ENCODE measurements around the gene PPP1R12B. TPM values are rescaled to one million over a fixed set of nuclear protein-coding genes. Genes with fewer than 3 reads are reported as not detected.
"Not testable (repeated sequence)": the region's sequence is repeated elsewhere in the genome, so short reads cannot be mapped to it uniquely, and the experiment has no call there.

Gene PPP1R12B
- total RNA-seq, 1 donor from 2014 or later, result 71.7 TPM

- Histone ChIP-seq H3K27me3 (no peaks in the 10 kb centered on the region), H3K9me3 (no peaks in the 10 kb centered on the region), H3K4me1 (no peaks in the 10 kb centered on the region), H3K27ac (no peak overlapping the region), H3K4me3 (no peak overlapping the region), H3K36me3 (no peaks in the 10 kb centered on the region)
- DNase-seq (ENCODE audit: extremely low spot score in 2 of 2), result no peak
- intact Hi-C loops (cut with DNase I), result no loop called here
- TF ChIP-seq, protein P1, sequence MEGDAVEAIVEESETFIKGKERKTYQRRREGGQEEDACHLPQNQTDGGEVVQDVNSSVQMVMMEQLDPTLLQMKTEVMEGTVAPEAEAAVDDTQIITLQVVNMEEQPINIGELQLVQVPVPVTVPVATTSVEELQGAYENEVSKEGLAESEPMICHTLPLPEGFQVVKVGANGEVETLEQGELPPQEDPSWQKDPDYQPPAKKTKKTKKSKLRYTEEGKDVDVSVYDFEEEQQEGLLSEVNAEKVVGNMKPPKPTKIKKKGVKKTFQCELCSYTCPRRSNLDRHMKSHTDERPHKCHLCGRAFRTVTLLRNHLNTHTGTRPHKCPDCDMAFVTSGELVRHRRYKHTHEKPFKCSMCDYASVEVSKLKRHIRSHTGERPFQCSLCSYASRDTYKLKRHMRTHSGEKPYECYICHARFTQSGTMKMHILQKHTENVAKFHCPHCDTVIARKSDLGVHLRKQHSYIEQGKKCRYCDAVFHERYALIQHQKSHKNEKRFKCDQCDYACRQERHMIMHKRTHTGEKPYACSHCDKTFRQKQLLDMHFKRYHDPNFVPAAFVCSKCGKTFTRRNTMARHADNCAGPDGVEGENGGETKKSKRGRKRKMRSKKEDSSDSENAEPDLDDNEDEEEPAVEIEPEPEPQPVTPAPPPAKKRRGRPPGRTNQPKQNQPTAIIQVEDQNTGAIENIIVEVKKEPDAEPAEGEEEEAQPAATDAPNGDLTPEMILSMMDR (IDR thresholded peaks at IDR 0.05), result no peak
- TF ChIP-seq POLR2A (IDR thresholded peaks at IDR 0.05) (no peak), POLR2AphosphoS5 (IDR thresholded peaks at IDR 0.05; ENCODE audit: insufficient read depth in 1 of 2, low read depth in 1 of 2) (no peak)
These were observed 48.8 kb downstream of the PPP1R12B start for GRCh38 chr1:202397256-202397655.

GRCh38 chr1:202398439-202398838 lies 49.9 kb downstream of the PPP1R12B start:
- H3K27ac ChIP-seq; H3K27me3 ChIP-seq; H3K36me3 ChIP-seq; DNase-seq (ENCODE audit: extremely low spot score in 2 of 2); H3K4me3 ChIP-seq; H3K4me1 ChIP-seq; H3K9me3 ChIP-seq; intact Hi-C loops (cut with DNase I): not testable (repeated sequence)

DNA sequence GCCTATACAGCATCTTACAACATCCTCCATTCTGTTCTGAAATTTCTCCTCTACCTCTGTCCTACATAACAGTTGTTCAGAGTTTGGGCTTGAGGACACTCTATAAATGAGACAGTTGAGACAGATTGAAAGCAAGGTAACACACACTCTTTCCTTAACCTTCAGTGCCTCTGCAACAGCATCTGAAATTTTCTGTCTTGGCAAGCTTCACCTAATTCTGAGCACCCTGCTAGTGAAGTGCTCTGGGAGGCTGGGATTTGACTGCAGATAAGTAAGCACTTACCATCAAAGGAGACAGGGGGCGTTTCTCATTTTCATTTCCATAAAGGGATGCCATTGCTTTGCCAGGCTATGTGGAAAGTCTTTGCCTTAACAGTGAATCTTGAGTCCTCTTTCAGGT lies 53.3 kb downstream of the PPP1R12B start:
- intact Hi-C loops (cut with DNase I); H3K36me3 ChIP-seq; H3K27me3 ChIP-seq; H3K27ac ChIP-seq; H3K4me3 ChIP-seq; DNase-seq (ENCODE audit: extremely low spot score in 2 of 2); H3K9me3 ChIP-seq; H3K4me1 ChIP-seq: not testable (repeated sequence)

- DNase-seq (ENCODE audit: extremely low spot score in 2 of 2); intact Hi-C loops (cut with DNase I); H3K27me3 ChIP-seq; H3K27ac ChIP-seq; H3K4me3 ChIP-seq; H3K36me3 ChIP-seq; H3K9me3 ChIP-seq: not testable (repeated sequence)
- peaks cover 14% of the 10 kb centered on the region for H3K4me1 ChIP-seq
These were observed 54.9 kb downstream of the PPP1R12B start for GRCh38 chr1:202403381-202403780.

GRCh38 chr1:202405928-202406327 lies 57.4 kb downstream of the PPP1R12B start:
- Histone ChIP-seq H3K27ac (no peak overlapping the region), H3K4me3 (no peak overlapping the region), H3K27me3 (no peaks in the 10 kb centered on the region), H3K9me3 (no peaks in the 10 kb centered on the region), H3K36me3 (no peaks in the 10 kb centered on the region), H3K4me1 (peaks cover 23% of the 10 kb centered on the region)
- intact Hi-C loops (cut with DNase I), result no loop called here
- DNase-seq (ENCODE audit: extremely low spot score in 2 of 2), result no peak
- TF ChIP-seq, protein P1 (IDR thresholded peaks at IDR 0.05), result no peak
- TF ChIP-seq POLR2A (IDR thresholded peaks at IDR 0.05), result no peak
- no peak for TF ChIP-seq POLR2AphosphoS5 (IDR thresholded peaks at IDR 0.05; ENCODE audit: insufficient read depth in 1 of 2, low read depth in 1 of 2)

- H3K27ac ChIP-seq; intact Hi-C loops (cut with DNase I); H3K9me3 ChIP-seq; H3K36me3 ChIP-seq; H3K27me3 ChIP-seq; H3K4me3 ChIP-seq; DNase-seq (ENCODE audit: extremely low spot score in 2 of 2): not testable (repeated sequence)
- H3K4me1 ChIP-seq, result peaks cover 24% of the 10 kb centered on the region
These were observed 58.4 kb downstream of the PPP1R12B start for GRCh38 chr1:202406896-202407295.

DNA sequence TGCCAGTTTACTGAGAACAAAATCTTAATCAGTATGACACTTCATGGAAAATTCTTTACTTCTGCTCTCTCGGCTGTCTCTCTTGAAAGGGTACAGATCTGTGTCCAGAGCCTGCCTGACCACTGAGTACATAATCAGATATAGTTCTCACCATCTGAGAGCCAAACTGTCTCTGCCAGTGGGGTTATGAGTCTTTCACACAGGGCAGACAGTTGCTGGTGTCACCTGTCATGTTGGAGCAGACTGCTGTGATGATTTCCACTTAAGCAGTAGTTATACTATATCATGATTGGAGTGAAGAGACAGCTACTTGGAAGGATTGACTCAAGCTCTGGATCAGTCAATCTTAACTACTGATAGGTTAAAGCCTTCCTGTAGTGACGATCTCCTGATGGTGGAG lies 58.9 kb downstream of the PPP1R12B start:
- peaks cover 24% of the 10 kb centered on the region for H3K4me1 ChIP-seq
- DNase-seq (ENCODE audit: extremely low spot score in 2 of 2); H3K36me3 ChIP-seq; H3K27ac ChIP-seq; H3K9me3 ChIP-seq; H3K4me3 ChIP-seq; H3K27me3 ChIP-seq; intact Hi-C loops (cut with DNase I): not testable (repeated sequence)

DNA sequence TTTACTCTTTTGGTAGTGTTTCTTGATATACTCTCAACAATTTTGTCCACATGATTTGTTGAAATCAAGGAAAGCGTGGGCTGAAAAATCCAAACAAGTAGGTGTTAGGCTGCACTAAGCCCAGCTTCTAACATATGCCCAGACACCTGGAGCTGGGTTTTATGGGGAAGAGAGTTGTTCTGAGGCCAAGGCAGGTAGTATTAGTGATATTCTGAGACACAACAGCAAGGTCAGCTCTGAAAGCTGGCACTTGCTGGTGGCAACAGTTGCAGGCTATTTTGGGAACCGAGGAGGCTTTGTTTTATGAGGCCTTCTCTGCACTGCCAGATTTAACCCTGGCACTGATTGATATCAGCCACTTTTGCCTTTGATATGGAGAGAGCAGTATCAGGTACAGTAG lies 61.8 kb downstream of the PPP1R12B start:
- H3K4me3 ChIP-seq; intact Hi-C loops (cut with DNase I); DNase-seq (ENCODE audit: extremely low spot score in 2 of 2); H3K27ac ChIP-seq; H3K9me3 ChIP-seq; H3K27me3 ChIP-seq; H3K36me3 ChIP-seq: not testable (repeated sequence)
- peaks cover 24% of the 10 kb centered on the region for H3K4me1 ChIP-seq

DNA sequence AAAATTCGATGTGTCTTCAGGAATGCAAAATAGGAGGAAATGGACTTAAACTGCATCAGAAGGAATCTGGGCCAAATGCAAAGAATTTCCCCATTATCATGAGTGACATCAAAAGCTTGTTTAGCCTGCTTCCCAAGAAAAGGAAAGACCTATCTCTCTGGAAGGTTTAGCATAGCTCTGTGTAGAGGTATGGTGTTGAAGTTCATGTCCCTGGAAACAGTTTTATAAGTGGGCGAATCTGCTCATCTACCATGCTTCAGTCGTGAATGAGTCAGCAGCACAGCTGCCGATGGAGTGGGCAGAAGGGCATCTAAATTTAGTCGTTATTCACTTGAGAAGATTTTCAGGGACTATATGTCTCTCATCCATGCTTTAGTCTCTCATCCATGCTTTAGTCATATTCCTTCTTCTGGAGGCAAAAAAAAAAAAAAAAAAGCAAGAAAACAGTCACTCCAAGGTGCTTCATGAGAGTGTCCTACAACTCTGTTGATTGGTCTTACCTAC lies 62.4 kb downstream of the PPP1R12B start:
- H3K9me3 ChIP-seq; H3K36me3 ChIP-seq; H3K27ac ChIP-seq; intact Hi-C loops (cut with DNase I); H3K4me3 ChIP-seq; DNase-seq (ENCODE audit: extremely low spot score in 2 of 2); H3K27me3 ChIP-seq: not testable (repeated sequence)
- H3K4me1 ChIP-seq, result peaks cover 24% of the 10 kb centered on the region
